ENCODE results near the gene LPAR1.

GRCh38 chr9:110864011-110864410 is 174.3 kb downstream of the LPAR1 start:
- no peak for TF ChIP-seq POLR2AphosphoS5 (IDR thresholded peaks at IDR 0.05; ENCODE audit: low read depth, low read length)
- TF ChIP-seq POU5F1 (IDR thresholded peaks at IDR 0.05; ENCODE audit: low read depth, low read length): no peak
- no peak for TF ChIP-seq CTCF (IDR thresholded peaks at IDR 0.05; ENCODE audit: control extremely low read depth in 1 of 3, insufficient read depth in 1 of 3, low read depth in 1 of 3, low read length in 3 of 3)
